Measurements from ENCODE around the gene SETD6. TPM values are rescaled to one million over a fixed set of nuclear protein-coding genes. Genes with fewer than 3 reads are reported as not detected.

Gene SETD6
- total and polyA plus RNA-seq, 4 donors = 18.2 to 49.4 (median 25.4) TPM

- no peaks in the 10 kb centered on the region for H3K9me3 ChIP-seq (ENCODE audit: control insufficient read depth, insufficient read depth, low read length)
- H3K36me3 ChIP-seq (ENCODE audit: control insufficient read depth, insufficient read depth, low read length) = peaks cover 60% of the 10 kb centered on the region
- H3K4me1 ChIP-seq (ENCODE audit: control insufficient read depth, insufficient read depth, low read length) = peaks cover 25% of the 10 kb centered on the region
- no peak overlapping the region for H3K27ac ChIP-seq (ENCODE audit: low read depth, low read length)
- no peak overlapping the region for H3K4me3 ChIP-seq (ENCODE audit: low read depth, low read length)
- H3K27me3 ChIP-seq (ENCODE audit: control insufficient read depth, insufficient read depth, low read length) = no peaks in the 10 kb centered on the region
- peak in 2 of 6 donors; percentile 63 to 77 for DNase-seq (ENCODE audit: low read depth in 4 of 6, low spot score in 6 of 6)
- 32% methylated on average over 10 of the region's 17 CpGs for WGBS (ENCODE audit: insufficient coverage)
Measured at GRCh38 chr16:58511933-58512815, 3.1 kb upstream of the SETD6 start.

- WGBS (ENCODE audit: insufficient coverage) = no CpG with 5 or more reads among the region's 3 CpGs
- Histone ChIP-seq H3K4me3 (ENCODE audit: low read depth, low read length) (no peak overlapping the region), H3K4me1 (ENCODE audit: control insufficient read depth, insufficient read depth, low read length) (peaks cover 25% of the 10 kb centered on the region), H3K27me3 (ENCODE audit: control insufficient read depth, insufficient read depth, low read length) (no peaks in the 10 kb centered on the region), H3K36me3 (ENCODE audit: control insufficient read depth, insufficient read depth, low read length) (peaks cover 59% of the 10 kb centered on the region), H3K27ac (ENCODE audit: low read depth, low read length) (no peak overlapping the region), H3K9me3 (ENCODE audit: control insufficient read depth, insufficient read depth, low read length) (no peaks in the 10 kb centered on the region)
- no peak for DNase-seq (ENCODE audit: low read depth in 4 of 6, low spot score in 6 of 6)
Measured at GRCh38 chr16:58513874-58514273, 1.4 kb upstream of the SETD6 start.

GRCh38 chr16:58515871-58516767 is 802 bp downstream of the SETD6 start:
- Histone ChIP-seq H3K36me3 (ENCODE audit: control insufficient read depth, insufficient read depth, low read length) (peaks cover 50% of the 10 kb centered on the region), H3K27me3 (ENCODE audit: control insufficient read depth, insufficient read depth, low read length) (no peaks in the 10 kb centered on the region), H3K4me1 (ENCODE audit: control insufficient read depth, insufficient read depth, low read length) (peaks cover 24% of the 10 kb centered on the region), H3K27ac (ENCODE audit: low read depth, low read length) (peak overlapping the region; percentile 67), H3K9me3 (ENCODE audit: control insufficient read depth, insufficient read depth, low read length) (no peaks in the 10 kb centered on the region), H3K4me3 (ENCODE audit: low read depth, low read length) (peak overlapping the region; percentile 77)
- WGBS (ENCODE audit: insufficient coverage) = 13% methylated on average over 63 of the region's 66 CpGs
- peak in 1 of 6 donors; percentile 24 for DNase-seq (ENCODE audit: low read depth in 4 of 6, low spot score in 6 of 6)

- Histone ChIP-seq H3K9me3 (ENCODE audit: control insufficient read depth, insufficient read depth, low read length) (no peaks in the 10 kb centered on the region), H3K4me1 (ENCODE audit: control insufficient read depth, insufficient read depth, low read length) (peaks cover 18% of the 10 kb centered on the region), H3K27ac (ENCODE audit: low read depth, low read length) (no peak overlapping the region), H3K36me3 (ENCODE audit: control insufficient read depth, insufficient read depth, low read length) (peaks cover 48% of the 10 kb centered on the region), H3K27me3 (ENCODE audit: control insufficient read depth, insufficient read depth, low read length) (no peaks in the 10 kb centered on the region), H3K4me3 (ENCODE audit: low read depth, low read length) (no peak overlapping the region)
- no peak for DNase-seq (ENCODE audit: low read depth in 4 of 6, low spot score in 6 of 6)
- WGBS (ENCODE audit: insufficient coverage) = 80% methylated on average over 1 of the region's 4 CpGs
Measured at GRCh38 chr16:58516768-58517107, 1.4 kb downstream of the SETD6 start.

- no peak overlapping the region for H3K27ac ChIP-seq (ENCODE audit: low read depth, low read length)
- WGBS (ENCODE audit: insufficient coverage) = 96% methylated on average over 6 of the region's 8 CpGs
- no peaks in the 10 kb centered on the region for H3K27me3 ChIP-seq (ENCODE audit: control insufficient read depth, insufficient read depth, low read length)
- no peak overlapping the region for H3K4me3 ChIP-seq (ENCODE audit: low read depth, low read length)
- DNase-seq (ENCODE audit: low read depth in 4 of 6, low spot score in 6 of 6) = no peak
- H3K9me3 ChIP-seq (ENCODE audit: control insufficient read depth, insufficient read depth, low read length) = no peaks in the 10 kb centered on the region
- H3K36me3 ChIP-seq (ENCODE audit: control insufficient read depth, insufficient read depth, low read length) = peaks cover 53% of the 10 kb centered on the region
- H3K4me1 ChIP-seq (ENCODE audit: control insufficient read depth, insufficient read depth, low read length) = peaks cover 16% of the 10 kb centered on the region
Measured at GRCh38 chr16:58518083-58518979, 3.0 kb downstream of the SETD6 start.

- H3K4me3 ChIP-seq (ENCODE audit: low read depth, low read length) = no peak overlapping the region
- H3K4me1 ChIP-seq (ENCODE audit: control insufficient read depth, insufficient read depth, low read length) = peaks cover 16% of the 10 kb centered on the region
- H3K36me3 ChIP-seq (ENCODE audit: control insufficient read depth, insufficient read depth, low read length) = peaks cover 56% of the 10 kb centered on the region
- no peaks in the 10 kb centered on the region for H3K9me3 ChIP-seq (ENCODE audit: control insufficient read depth, insufficient read depth, low read length)
- H3K27me3 ChIP-seq (ENCODE audit: control insufficient read depth, insufficient read depth, low read length) = no peaks in the 10 kb centered on the region
- H3K27ac ChIP-seq (ENCODE audit: low read depth, low read length) = no peak overlapping the region
- DNase-seq (ENCODE audit: low read depth in 4 of 6, low spot score in 6 of 6) = no peak
- WGBS (ENCODE audit: insufficient coverage) = no CpG with 5 or more reads among the region's 1 CpG
Measured at GRCh38 chr16:58518980-58519368, 3.7 kb downstream of the SETD6 start.

- Histone ChIP-seq H3K4me3 (ENCODE audit: low read depth, low read length) (no peak overlapping the region), H3K27ac (ENCODE audit: low read depth, low read length) (no peak overlapping the region), H3K4me1 (ENCODE audit: control insufficient read depth, insufficient read depth, low read length) (peaks cover 10% of the 10 kb centered on the region), H3K27me3 (ENCODE audit: control insufficient read depth, insufficient read depth, low read length) (no peaks in the 10 kb centered on the region), H3K9me3 (ENCODE audit: control insufficient read depth, insufficient read depth, low read length) (no peaks in the 10 kb centered on the region), H3K36me3 (ENCODE audit: control insufficient read depth, insufficient read depth, low read length) (peaks cover 58% of the 10 kb centered on the region)
- no peak for DNase-seq (ENCODE audit: low read depth in 4 of 6, low spot score in 6 of 6)
Measured at GRCh38 chr16:58519707-58520106, 4.4 kb downstream of the SETD6 start.

- Histone ChIP-seq H3K27me3 (ENCODE audit: control insufficient read depth, insufficient read depth, low read length) (no peaks in the 10 kb centered on the region), H3K4me1 (ENCODE audit: control insufficient read depth, insufficient read depth, low read length) (no peaks in the 10 kb centered on the region), H3K27ac (ENCODE audit: low read depth, low read length) (no peak overlapping the region), H3K4me3 (ENCODE audit: low read depth, low read length) (no peak overlapping the region), H3K36me3 (ENCODE audit: control insufficient read depth, insufficient read depth, low read length) (peaks cover 52% of the 10 kb centered on the region), H3K9me3 (ENCODE audit: control insufficient read depth, insufficient read depth, low read length) (no peaks in the 10 kb centered on the region)
- 96% methylated on average over 3 of the region's 5 CpGs for WGBS (ENCODE audit: insufficient coverage)
- DNase-seq (ENCODE audit: low read depth in 4 of 6, low spot score in 6 of 6) = no peak
Measured at GRCh38 chr16:58530179-58530578, 14.9 kb downstream of the SETD6 start.

- peaks cover 48% of the 10 kb centered on the region for H3K36me3 ChIP-seq (ENCODE audit: control insufficient read depth, insufficient read depth, low read length)
- 90% methylated on average over 3 of the region's 3 CpGs for WGBS (ENCODE audit: insufficient coverage)
- H3K9me3 ChIP-seq (ENCODE audit: control insufficient read depth, insufficient read depth, low read length) = no peaks in the 10 kb centered on the region
- H3K27me3 ChIP-seq (ENCODE audit: control insufficient read depth, insufficient read depth, low read length) = no peaks in the 10 kb centered on the region
- no peaks in the 10 kb centered on the region for H3K4me1 ChIP-seq (ENCODE audit: control insufficient read depth, insufficient read depth, low read length)
- no peak overlapping the region for H3K27ac ChIP-seq (ENCODE audit: low read depth, low read length)
- no peak for DNase-seq (ENCODE audit: low read depth in 4 of 6, low spot score in 6 of 6)
- H3K4me3 ChIP-seq (ENCODE audit: low read depth, low read length) = no peak overlapping the region
Measured at GRCh38 chr16:58532414-58532813, 17.1 kb downstream of the SETD6 start.

Measured in spinal cord (tissue), 10 donors.